Stimulated activated CD8-positive, alpha-beta memory T cell treated with anti-CD3 and anti-CD28 coated beads, Interleukin-15, amount 100 ng/mL, for 4 hours (primary cell): Measurements from ENCODE around the gene SERPINE1.

Source experiments
- DNase-seq, 2 donors: peaks; one replicate each; pipeline ENCODE4 v3.0.0-alpha.2; 2020; ENCODE audit warnings: low read depth in 2 of 2

The SERPINE1 gene

DNA sequence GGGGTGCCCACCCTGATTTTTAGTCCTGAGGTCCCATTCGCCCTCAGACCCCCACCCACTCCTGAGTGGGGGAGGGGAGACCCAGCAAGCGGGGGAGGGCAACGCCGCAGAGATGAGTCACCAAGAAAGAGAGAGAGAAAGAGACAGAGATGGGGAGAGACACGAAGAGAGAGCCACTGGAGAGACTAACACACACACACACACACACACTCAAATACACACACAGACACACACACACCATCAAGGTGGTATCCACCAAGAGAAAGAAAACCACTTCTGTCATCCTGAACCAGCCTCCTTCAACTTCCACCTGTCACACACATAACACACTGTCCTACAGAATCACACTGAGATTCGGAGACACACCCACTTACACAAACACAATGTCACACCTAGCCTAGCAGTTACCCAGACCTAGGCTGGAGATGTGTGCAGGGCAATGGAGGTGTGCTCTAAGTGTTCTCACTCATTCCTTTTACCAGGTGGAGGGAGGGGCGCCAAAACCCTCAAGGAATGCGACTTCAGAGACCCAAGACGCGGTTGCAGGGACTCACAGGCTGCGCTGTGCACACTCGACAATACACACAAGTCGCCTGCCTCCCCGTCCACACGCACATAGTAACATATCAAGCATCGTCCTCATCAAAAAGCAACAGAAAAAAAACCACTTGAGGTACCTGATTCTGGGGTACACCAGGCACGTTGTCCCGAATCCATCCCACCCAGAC lies 42.4 kb downstream of the SERPINE1 start:
- no peak for DNase-seq

DNA sequence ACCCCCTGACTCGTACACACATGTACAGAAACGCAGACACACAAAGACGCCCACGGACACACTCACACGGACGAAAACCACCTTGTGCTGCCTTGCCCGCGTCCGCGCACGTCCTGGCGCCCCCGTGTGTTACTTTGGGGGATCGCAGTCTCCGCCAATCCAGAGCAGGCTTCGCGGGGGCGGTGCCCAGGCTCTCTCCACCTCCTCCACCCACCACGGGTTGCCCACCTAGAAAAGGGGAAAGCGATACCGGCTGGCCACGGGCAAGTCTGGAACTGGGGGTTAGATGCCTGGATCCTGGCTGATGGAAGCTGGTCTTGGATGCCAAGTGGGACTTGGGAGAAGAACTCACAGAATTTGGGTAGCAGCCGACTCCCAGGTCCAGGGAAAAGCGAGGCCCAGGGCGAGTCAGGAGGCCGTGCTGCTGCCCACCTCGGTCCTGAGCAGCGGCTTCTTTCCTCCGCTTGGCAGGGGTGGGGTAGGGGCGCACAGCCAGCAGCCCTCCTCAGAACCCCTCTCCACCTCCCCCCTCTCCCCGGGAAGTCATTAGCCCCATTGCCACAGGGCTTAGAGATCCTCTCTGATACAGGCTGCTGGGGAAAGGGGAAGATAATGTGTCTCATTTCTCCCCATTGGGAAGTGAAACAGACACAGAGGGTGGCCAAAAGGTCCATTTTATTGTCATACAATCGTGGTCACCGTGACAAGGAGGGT lies 43.1 kb downstream of the SERPINE1 start:
- peak; percentile 61 to 62 for DNase-seq

DNA sequence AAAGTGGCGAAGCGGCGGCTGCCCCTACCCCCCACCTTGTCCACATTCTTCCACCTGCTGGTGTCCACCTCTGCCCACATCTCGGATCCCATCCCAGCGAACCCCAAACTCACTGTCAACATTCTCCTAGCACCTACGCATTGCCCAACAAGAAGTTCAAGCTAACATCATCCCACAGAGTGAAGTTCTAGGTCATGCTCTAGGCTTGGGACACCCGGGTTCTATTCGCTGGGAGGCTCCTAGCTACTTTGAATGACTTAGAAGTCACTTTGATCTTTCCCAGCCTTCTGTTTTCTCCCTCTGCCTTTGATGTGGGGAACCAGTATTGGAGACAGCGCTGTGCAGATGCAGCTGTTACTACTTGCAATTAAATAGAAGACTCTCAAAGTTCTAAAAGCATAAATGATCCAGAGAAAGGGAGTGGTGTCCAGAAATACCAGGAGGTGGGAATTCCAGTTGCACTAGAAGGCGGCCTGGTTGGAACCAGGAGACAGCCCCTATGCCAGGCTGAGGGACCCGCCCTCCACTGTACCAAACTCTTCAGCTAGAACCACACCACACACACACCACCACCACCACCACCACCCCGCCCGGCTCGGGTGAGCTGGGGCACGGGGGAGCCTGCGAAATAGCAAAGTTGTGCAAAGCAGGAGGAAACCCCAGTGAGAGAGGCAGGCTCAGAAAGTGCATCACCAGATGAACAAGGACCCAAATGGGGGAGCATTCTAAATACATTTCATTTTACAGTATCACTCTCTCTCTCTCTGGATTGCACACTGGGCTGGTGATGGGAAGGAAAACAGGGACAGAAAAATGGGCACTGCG lies 43.9 kb downstream of the SERPINE1 start:
- DNase-seq: no peak

DNA sequence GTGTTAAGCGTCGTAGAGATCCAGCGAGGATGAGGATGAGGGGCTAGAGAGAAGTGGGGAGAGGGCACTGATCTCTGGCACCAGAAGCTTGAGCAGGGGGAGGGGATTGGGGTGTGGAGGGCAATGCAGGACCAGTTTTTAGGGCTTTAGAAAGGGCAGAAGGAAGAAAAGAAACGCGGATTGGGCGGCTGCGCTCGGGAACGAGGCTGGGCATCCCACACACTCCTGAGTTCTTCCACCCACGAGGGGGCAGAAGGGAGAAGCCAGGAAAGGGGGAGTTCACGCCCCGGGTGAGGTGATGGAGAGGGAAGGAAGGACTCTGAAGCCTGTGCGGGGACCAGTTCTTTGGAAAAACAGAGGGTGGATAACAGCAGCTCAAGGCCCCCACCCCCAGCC lies 44.5 kb downstream of the SERPINE1 start:
- DNase-seq: no peak

DNA sequence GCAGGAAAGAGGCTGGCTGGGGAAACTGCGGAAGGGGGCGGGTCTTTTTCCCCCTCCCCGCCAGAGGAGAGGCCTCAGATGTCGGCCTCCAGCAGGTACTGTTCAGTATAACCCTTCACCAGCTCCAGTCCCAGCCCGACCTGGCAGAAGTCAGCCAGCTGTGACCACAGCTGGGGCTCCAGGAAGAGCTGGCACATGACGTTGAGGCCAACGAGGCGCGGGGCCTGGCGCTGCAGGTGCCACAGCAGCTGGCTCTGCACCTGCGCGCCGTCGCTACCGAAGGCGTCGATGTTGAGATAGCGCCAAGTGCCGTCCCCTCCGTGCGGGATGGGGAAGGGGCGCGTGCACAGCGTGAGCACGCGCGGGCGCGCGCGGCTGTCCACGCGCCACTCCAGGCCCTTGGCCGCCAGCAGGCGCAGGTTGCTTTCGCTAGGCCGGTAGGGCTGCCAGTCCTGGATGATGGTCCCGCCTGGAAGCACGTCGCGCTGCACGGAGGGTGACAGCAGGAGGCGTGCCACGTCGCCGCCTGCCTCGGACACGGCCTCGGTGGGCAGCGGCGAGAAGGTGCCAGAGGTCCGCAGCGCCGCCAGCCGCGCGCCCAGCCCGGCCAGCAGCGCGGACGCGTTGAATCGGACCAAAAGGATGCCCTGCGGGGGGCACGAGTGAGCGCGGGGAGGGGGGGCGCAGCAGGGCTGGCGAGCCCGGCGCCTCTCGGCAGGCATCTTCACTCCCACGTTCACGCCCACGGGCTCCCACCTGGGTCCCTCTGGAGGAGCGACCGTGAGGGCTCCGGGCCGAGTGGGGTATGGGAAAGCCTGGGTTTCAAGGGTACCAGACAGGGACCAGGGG lies 45.3 kb downstream of the SERPINE1 start:
- DNase-seq: no peak

DNA sequence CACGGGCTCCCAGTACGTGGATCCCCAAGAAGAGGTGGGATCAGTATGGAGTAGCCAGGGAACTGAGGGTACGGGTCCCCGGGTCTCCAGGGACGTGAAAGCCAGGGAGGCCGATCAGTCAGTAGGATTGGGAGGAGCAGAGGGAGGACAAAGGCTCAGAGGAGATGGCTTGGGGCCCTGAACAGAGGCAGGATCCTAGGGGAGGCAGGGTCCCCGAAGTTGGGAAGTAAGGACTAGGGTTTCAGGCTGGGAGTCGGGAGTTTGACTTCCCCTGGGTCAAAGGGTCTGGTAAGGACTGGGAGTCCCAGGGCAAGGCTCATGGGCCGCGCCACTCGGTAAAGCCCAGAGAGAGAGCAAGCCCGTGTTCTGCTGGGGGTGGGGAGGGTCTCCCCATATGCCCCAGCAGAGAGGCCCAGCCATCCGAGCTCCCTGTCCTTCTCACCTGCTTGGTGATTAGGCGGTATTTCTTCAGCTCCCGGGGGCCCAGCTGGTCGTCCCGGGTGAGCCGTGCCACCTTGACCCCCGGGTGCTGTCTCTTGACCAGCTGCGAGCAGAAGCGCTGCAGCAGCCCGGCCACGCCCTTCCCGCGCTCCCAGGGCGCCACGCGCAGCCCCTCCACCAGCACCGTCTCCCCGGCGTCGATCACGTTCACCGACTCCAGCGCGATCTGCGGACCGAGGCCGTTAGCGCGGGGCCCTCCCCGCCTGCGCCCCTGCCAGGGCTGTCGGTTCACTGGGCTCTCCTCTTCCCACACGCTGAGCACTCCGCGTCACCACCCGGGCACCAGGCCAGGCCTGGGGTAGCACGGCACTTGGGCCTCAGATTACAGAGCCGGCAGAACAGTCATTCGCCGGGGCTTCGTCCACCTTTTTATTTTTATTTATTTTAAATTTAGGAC lies 46.2 kb downstream of the SERPINE1 start:
- DNase-seq: no peak

DNA sequence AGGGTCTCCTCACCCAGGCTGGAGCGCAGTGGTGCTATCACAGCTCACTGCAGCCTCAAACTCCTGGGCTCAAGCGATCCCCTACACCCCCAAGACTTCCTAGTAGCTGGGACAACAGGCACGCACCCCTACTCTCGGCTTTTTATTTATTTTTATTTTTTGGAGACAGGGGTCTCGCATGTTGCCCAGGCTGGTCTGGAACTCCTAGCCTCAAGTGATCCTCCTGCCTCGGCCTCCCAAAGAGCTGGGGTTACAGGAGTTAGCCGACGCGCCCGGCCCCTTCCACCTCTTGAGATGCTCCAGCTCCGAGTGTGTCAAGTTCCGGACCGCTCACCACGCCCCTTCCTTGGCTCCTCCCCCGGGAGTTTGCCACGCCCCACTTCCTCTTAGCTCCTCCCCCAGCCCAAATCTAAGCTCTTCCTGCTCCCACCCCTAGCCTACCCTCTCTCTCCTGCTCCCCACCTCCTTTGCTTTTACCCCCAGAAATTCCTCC lies 46.9 kb downstream of the SERPINE1 start:
- DNase-seq: no peak

DNA sequence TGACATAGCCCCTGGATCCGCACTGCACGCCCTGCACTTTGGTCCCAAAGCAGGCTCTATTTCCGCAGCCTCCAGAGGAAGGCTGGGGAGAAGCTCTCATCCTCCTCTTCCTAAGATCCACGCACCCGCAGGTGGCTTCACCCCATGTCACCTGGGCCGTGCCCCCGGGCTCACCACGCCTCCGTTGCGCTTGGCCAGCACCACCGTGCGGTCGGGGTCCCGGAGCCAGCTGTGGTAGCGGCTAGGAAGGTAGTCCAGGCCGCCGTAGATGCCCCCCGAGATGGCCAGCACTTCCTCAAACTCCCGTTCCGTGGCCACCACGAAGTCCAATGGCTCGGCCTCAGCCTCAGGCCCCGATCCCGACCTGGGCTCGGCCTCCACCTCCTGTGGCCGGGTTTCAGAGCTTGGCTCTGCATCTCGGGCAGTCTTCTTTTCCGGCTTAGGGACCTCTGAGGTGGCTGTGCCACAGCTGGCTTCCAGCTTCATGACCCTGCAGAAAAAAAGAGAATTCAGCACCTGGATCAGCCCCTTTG lies 47.5 kb downstream of the SERPINE1 start:
- DNase-seq: no peak

DNA sequence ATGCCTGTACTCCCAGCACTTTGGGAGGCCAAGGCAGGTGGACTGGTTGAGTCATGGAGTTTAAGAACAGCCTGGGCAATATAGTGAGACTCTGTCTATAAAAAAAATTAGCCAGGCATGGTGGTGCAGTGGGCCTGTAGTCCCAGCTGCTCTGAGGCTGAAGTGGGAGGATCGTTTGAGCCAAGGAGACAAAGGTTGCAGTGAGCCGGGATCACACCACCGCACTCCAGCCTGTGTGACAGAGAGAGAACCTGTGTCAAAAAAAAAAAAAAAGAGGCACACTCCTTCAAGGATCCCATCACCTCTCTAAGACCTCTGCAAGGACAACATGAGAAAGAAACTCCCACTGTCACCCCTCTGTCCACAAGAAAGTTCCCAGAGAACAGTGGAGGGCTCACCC lies 48.8 kb downstream of the SERPINE1 start:
- DNase-seq: no peak

DNA sequence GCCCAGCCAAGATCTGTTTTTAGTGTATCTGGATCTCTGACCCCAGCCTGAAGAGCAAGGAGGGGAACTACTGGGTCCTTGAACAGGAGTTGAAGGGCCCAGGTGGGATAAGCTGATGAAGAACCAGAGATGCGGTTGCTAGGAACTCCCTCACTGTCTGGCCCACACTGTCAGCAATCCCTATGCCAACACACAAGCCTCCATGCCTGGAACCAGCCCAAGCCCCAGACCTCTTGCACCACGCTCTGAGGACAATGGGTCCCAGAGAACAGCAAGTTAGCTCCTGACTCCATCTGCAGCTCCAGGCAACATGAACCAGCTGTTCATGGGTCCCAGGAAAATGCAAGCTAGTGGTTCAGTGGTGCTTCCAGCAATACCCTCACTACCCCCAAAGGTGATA lies 50.7 kb downstream of the SERPINE1 start:
- no peak for DNase-seq

DNA sequence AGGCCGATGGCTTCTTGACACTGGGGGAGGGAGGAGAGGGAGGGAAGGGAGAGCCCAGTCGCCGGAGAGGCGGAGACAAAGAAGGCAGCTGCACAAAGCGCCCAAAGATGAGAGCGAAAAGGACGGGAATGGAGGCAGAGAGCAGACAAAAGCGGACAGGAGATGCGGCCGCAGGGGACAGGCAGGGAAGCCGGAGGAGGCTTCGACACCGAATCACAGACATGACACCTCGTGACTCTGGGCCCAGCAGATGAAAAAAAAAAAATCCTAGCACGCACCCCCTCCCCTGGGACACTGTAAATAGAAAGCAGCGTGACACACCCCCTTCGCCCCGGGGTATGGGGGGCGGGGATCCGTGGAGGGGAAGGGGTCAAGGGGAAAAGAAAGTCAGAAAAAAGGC lies 52.2 kb downstream of the SERPINE1 start:
- DNase-seq: no peak

DNA sequence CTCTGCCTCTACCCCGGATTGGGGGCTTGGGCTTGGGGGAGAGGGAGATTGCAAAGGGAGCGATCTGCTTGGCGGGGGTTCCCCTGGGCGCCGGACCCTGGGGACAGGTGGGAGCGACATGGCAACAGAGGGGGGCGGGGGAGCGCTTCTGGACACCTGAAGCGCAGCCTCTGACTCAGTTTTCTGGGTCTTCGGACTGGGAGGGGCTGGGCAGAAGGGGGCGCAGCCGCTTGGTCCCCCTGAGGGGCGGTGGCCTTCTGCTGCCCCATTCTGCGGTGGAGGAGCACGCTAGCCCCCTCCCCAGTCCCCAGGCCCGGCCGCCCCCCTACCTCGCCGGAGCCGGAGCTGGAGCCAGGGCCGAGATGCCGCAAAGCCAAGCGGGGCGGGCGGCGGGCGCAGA lies 52.8 kb downstream of the SERPINE1 start:
- no peak for DNase-seq

DNA sequence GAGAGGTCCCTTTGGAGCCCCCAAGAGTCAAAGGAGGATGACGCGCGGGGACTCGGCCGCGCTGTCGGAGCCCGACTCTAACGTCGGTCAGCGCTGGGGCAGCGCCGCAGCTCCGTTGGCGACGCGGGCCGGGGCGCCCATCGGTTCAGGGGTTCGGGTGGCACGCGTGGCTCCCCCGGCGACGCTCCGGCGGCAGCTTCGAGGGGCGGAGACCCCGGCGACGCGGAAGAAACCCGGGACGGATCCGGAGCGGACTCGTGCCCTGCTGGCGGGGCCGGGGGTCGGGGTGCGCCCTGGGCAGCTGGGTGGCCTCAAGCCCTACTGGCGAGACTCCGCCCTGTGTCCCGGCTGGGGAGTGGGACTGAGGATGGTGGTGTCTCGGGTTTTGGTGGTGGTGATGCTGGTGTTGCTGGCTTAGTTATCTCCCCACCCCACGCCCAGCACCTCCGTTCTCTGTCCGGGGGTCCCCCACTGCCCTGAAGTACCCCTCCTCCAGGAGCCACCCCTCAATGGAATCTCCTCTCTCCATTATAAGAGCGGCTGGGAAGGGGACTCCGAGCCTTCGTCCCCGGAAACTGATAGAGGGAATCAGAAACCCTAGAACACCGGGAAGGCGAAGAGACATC lies 53.3 kb downstream of the SERPINE1 start, which contains the start of gene NAT16:
TSS of gene NAT16 (minus strand) at position 164 of the 626 bp plus-strand sequence. CDS start 5,486 bp downstream, outside the sequence.
- no peak for DNase-seq

DNA sequence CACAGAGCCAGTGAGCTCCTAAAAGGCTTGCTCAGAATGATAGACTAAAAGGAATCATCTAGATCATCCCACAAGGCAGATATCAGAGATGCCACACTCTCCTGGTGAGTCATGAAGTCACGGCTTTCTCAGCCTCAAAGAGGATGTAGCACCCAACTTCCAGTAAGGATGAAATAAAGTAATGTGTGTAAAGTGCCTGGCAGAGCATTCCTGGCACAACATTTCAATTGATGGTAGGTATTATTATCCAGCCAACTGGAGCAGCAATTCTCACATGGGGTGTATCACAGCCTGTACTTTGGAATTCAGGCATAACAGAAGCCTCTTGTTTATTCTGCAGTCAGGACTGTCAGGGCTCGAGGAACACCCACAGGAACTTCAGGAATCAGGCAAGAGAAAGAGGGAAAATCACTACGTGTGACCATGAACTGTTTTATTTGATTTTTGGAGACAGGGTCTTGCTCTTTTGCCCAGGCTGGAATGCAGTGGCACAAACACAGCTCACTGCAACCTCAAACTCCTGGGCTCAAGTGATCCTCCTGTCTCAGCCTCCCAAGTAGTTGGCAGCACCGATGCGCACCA lies 58.4 kb downstream of the SERPINE1 start:
- DNase-seq: no peak

DNA sequence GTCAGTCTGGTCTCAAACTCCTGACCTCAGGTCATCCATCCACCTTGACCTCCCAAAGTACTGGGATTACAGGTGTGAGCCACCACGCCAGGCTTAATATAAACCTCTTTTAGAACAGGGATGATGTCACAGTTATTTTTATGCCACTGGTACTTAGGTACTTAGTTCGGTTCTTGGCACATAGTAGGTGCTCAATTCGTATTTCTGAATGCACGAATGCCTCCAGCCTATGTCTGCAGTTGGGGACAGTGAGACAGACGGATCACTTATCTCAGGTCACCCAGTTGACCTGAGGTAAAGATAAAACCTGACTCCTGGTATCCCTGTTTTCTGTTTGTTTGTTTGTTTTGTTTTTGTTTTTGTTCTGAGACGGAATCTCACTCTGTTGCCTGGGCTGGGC lies 59.3 kb downstream of the SERPINE1 start:
- DNase-seq: no peak

DNA sequence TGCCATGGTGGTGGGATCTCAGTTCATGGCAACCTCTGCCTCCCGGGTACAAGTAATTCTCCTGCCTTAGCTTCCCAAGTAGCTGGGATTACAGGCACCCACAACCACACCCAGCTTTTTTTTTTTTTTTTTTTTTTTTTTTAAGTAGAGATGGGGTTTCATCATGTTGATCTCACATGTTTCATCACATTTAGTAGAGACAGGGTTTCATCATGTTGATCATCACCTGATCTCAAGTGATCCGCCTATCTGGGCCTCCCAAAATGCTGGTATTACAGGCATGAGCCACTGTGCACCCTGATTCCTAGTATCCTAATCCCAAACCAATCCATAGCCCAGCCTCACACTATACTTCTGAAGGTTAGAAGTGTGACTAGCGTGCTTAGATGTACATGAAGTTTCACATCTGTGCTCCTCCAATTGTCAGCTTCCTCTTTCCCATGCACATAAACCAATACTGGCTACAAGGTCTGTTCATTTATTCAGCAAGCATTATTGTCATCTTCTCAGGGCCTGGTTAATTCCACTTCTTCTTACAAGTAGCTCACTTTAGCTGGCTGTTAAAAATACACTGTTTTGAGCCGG lies 60.0 kb downstream of the SERPINE1 start:
- no peak for DNase-seq
